HepG2 (cell line): ENCODE data around the gene TUT4. TPM values are rescaled to one million over a fixed set of nuclear protein-coding genes. Genes with fewer than 3 reads are reported as not detected.
A peak's percentile ranks its signal among the peaks of the same experiment; 100 is the strongest.

Experiments used
- DNMT1 ChIP-seq: sonication (generic); formaldehyde crosslinking; IDR thresholded peaks from 2 replicates; pipeline ENCODE4 v1.5.1; 2020; ENCODE audit warnings: mild to moderate bottlenecking, missing genetic modification reagents
- FLYWCH1 ChIP-seq: sonication (generic); formaldehyde crosslinking; IDR thresholded peaks from 2 replicates; pipeline ENCODE4 v1.8.1; 2023; ENCODE audit warnings: mild to moderate bottlenecking, missing genetic modification reagents
- GLI4 ChIP-seq: sonication (generic); formaldehyde crosslinking; IDR thresholded peaks from 2 replicates; pipeline ENCODE4 v1.5.1; 2020; ENCODE audit warnings: missing genetic modification reagents, mild to moderate bottlenecking, moderate library complexity, borderline replicate concordance
- MAX ChIP-seq: IDR thresholded peaks from 2 replicates; pipeline ENCODE4 v1.6.1; 2012; ENCODE audit warnings: inconsistent platforms
- MIXL1 ChIP-seq: IDR thresholded peaks from 2 replicates; pipeline ENCODE4 v1.6.1; 2016
- PHF8 ChIP-seq: sonication (generic); formaldehyde crosslinking; IDR thresholded peaks from 2 replicates; pipeline ENCODE4 v1.5.0; 2020; ENCODE audit warnings: missing genetic modification reagents
- ZHX2 ChIP-seq, 2 experiments: sonication (generic) in 1 of 2; formaldehyde crosslinking in 1 of 2; IDR thresholded peaks; 2 replicates each; pipeline versions ENCODE4 v1.6.1 to v1.9.0; 2014 to 2022; ENCODE audit warnings: antibody characterized with exemption in 1 of 2, borderline replicate concordance in 1 of 2, inconsistent platforms in 1 of 2, low read depth in 1 of 2, missing genetic modification reagents in 1 of 2
- ZNF18 ChIP-seq: sonication (generic); formaldehyde crosslinking; IDR thresholded peaks from 2 replicates; pipeline ENCODE4 v1.8.0; 2022; ENCODE audit warnings: mild to moderate bottlenecking, missing genetic modification reagents; ENCODE audit not compliant: insufficient replicate concordance
- ZNF275 ChIP-seq: sonication (generic); formaldehyde crosslinking; IDR thresholded peaks from 2 replicates; pipeline ENCODE4 v1.8.0; 2022; ENCODE audit warnings: missing genetic modification reagents, mild to moderate bottlenecking, inconsistent platforms, borderline replicate concordance
- ZNF598 ChIP-seq: sonication (generic); formaldehyde crosslinking; IDR thresholded peaks from 2 replicates; pipeline ENCODE4 v1.5.1; 2020; ENCODE audit warnings: mild to moderate bottlenecking, missing genetic modification reagents, borderline replicate concordance
- ZNF687 ChIP-seq: sonication (generic); formaldehyde crosslinking; IDR thresholded peaks from 2 replicates; pipeline ENCODE4 v1.5.1; 2020; ENCODE audit warnings: mild to moderate bottlenecking, missing genetic modification reagents, moderate library complexity
- polyA plus RNA-seq, 8 experiments: library from polyadenylated mRNA; depleted of rRNA in 3 of 8; stranded (reverse) in 7 of 8; unstranded in 1 of 8; fragments of >200 nt; fragmentation: Illumina TruSeq in 4 of 8; extraction: Trizol in 4 of 8; gene quantifications; 2 replicates each; pipeline versions ENCODE4 v1.2.1 to v1.2.3, GENCODE V29; 2011 to 2016; ENCODE audit warnings: low read depth in 4 of 8, missing spikeins in 1 of 8, mixed read lengths in 1 of 8; ENCODE audit not compliant: insufficient read depth in 1 of 8
- total RNA-seq, 5 experiments: library from RNA; depleted of rRNA; stranded (reverse); fragments of >200 nt; fragmentation: Illumina TruSeq; extraction: Trizol; gene quantifications; 2 replicates each; pipeline ENCODE4 v1.2.3, GENCODE V29; 2016; ENCODE audit warnings: low read depth in 1 of 5

TUT4 gene
- total and polyA plus RNA-seq, 2 of the 13 experiments (the other 11 are each of a cell fraction or from before 2014, with no cell fraction given) = 44.7 to 53.5 TPM

GRCh38 chr1:52552505-52553361 is at the start of gene TUT4 (continued):
- TF ChIP-seq MAX (peak; percentile 46; the same call in 1 of the 2 replicates), GLI4 (CRISPR knock-in tag) (peak; percentile 56; the same call in 1 of the 2 replicates), DNMT1 (CRISPR knock-in tag) (peak; percentile 90), ZHX2 (IDR thresholded peaks at IDR 0.05; ENCODE audit: low read depth) (no peak), ZHX2 (CRISPR knock-in tag; IDR thresholded peaks at IDR 0.05; ENCODE audit: borderline replicate concordance) (no peak), PHF8 (peak; percentile 80), ZNF687 (CRISPR knock-in tag) (peak; percentile 83), ZNF275 (CRISPR knock-in tag) (peak; percentile 38; the same call in 1 of the 2 replicates), FLYWCH1 (CRISPR knock-in tag) (no peak), MIXL1 (no peak), ZNF18 (CRISPR knock-in tag) (peak; percentile 79), ZNF598 (CRISPR knock-in tag) (0 out of 2 replicates have a peak, but pooled peaks have one; percentile 60)
